Liver (tissue), 9 donors: ENCODE measurements around the gene CNOT4. TPM values are rescaled to one million over a fixed set of nuclear protein-coding genes. Genes with fewer than 3 reads are reported as not detected.

Experiments
- DNase-seq: peaks from one replicate; pipeline ENCODE4 v3.0.0-alpha.2; 2017; ENCODE audit warnings: low spot score
- H3K27ac ChIP-seq, 2 donors: one replicate each; pipeline ENCODE4 v1.7.0; 2013; ENCODE audit warnings: inconsistent platforms in 2 of 2, low read length in 2 of 2, control low read depth in 1 of 2, low read depth in 1 of 2, mild to moderate bottlenecking in 1 of 2
- H3K27me3 ChIP-seq, 4 donors: one replicate each; pipeline versions ENCODE4 v1.6.1 to v1.7.0; 2013; ENCODE audit warnings: low read length in 3 of 4, inconsistent platforms in 1 of 4, mild to moderate bottlenecking in 1 of 4, moderate library complexity in 1 of 4; ENCODE audit not compliant: control insufficient read depth in 4 of 4, insufficient read depth in 4 of 4
- H3K36me3 ChIP-seq, 4 donors: one replicate each; pipeline versions ENCODE4 v1.6.1 to v1.7.0; 2013; ENCODE audit warnings: low read length in 3 of 4, mild to moderate bottlenecking in 3 of 4, low read depth in 1 of 4, moderate library complexity in 1 of 4; ENCODE audit not compliant: control insufficient read depth in 4 of 4, insufficient read depth in 3 of 4
- H3K4me1 ChIP-seq, 4 donors: one replicate each; pipeline versions ENCODE4 v1.6.1 to v1.7.0; 2013; ENCODE audit warnings: low read length in 3 of 4, mild to moderate bottlenecking in 3 of 4, moderate library complexity in 1 of 4; ENCODE audit not compliant: control insufficient read depth in 4 of 4, insufficient read depth in 4 of 4
- H3K4me3 ChIP-seq, 3 donors: one replicate each; pipeline versions ENCODE4 v1.6.1 to v1.7.0; 2013; ENCODE audit warnings: low read length in 3 of 3, control low read depth in 1 of 3, low read depth in 1 of 3, mild to moderate bottlenecking in 1 of 3
- H3K9ac ChIP-seq, 2 donors: one replicate each; pipeline ENCODE4 v1.7.0; 2013; ENCODE audit warnings: low read length in 2 of 2, mild to moderate bottlenecking in 2 of 2, moderate library complexity in 2 of 2, control low read depth in 1 of 2, low read depth in 1 of 2
- H3K9me3 ChIP-seq, 4 donors: one replicate each; pipeline versions ENCODE4 v1.6.1 to v1.7.0; 2013; ENCODE audit warnings: low read length in 3 of 4; ENCODE audit not compliant: control insufficient read depth in 4 of 4
- ATF3 ChIP-seq: IDR thresholded peaks from 2 replicates; pipeline ENCODE4 v1.6.1; 2016; ENCODE audit warnings: antibody characterized with exemption
- CTCF ChIP-seq: fragments of 150-350 bp; IDR thresholded peaks from 2 replicates; pipeline ENCODE4 v1.5.1; 2017; ENCODE audit warnings: improper control_type of control experiment, low read depth, low read length; ENCODE audit not compliant: missing input control
- EGR1 ChIP-seq, 2 donors: IDR thresholded peaks; 2 replicates each; pipeline ENCODE4 v1.6.1; 2016 to 2018; ENCODE audit warnings: antibody characterized with exemption in 2 of 2, low read depth in 2 of 2
- FOXA1 ChIP-seq: IDR thresholded peaks from 2 replicates; pipeline ENCODE4 v1.6.1; 2016; ENCODE audit warnings: antibody characterized with exemption
- FOXA2 ChIP-seq: IDR thresholded peaks from 2 replicates; pipeline ENCODE4 v1.6.1; 2016; ENCODE audit warnings: antibody characterized with exemption
- HNF4A ChIP-seq, 2 donors: conservative IDR thresholded peaks; 2 replicates each; pipeline ENCODE4 v1.6.1; 2016; ENCODE audit warnings: antibody characterized with exemption in 2 of 2, mild to moderate bottlenecking in 2 of 2
- HNF4G ChIP-seq: IDR thresholded peaks from 2 replicates; pipeline ENCODE4 v1.6.1; 2016; ENCODE audit warnings: antibody characterized with exemption
- JUND ChIP-seq, 2 donors: IDR thresholded peaks; 2 replicates each; pipeline ENCODE4 v1.6.1; 2016; ENCODE audit warnings: antibody characterized with exemption in 2 of 2
- MAX ChIP-seq: IDR thresholded peaks from 2 replicates; pipeline ENCODE4 v1.6.1; 2016; ENCODE audit warnings: antibody characterized with exemption
- NR2F2 ChIP-seq: IDR thresholded peaks from 2 replicates; pipeline ENCODE4 v1.6.1; 2016; ENCODE audit warnings: antibody characterized with exemption
- RAD21 ChIP-seq, 2 donors: IDR thresholded peaks; 2 replicates each; pipeline ENCODE4 v1.6.1; 2016; ENCODE audit warnings: antibody characterized with exemption in 2 of 2, mild to moderate bottlenecking in 2 of 2
- RXRA ChIP-seq, 2 donors: IDR thresholded peaks; 2 replicates each; pipeline ENCODE4 v1.6.1; 2017 to 2018; ENCODE audit warnings: antibody characterized with exemption in 2 of 2, mild to moderate bottlenecking in 1 of 2
- SP1 ChIP-seq: IDR thresholded peaks from 2 replicates; pipeline ENCODE4 v1.6.1; 2018; ENCODE audit warnings: antibody characterized with exemption, mild to moderate bottlenecking
- TAF1 ChIP-seq: conservative IDR thresholded peaks from 2 replicates; pipeline ENCODE4 v1.6.1; 2016; ENCODE audit warnings: antibody characterized with exemption, mild to moderate bottlenecking
- YY1 ChIP-seq: IDR thresholded peaks from 2 replicates; pipeline ENCODE4 v1.6.1; 2016; ENCODE audit warnings: antibody characterized with exemption, mild to moderate bottlenecking
- ZBTB33 ChIP-seq: IDR thresholded peaks from 2 replicates; pipeline ENCODE4 v1.6.1; 2016; ENCODE audit warnings: antibody characterized with exemption
- WGBS: extraction: QIAGEN DNeasy Blood & Tissue Kit; methylation state at CpG from one replicate; pipeline ENCODE4 v1.1.7; 2013; 5-methylcytosine and 5-hydroxymethylcytosine counted together
- polyA plus RNA-seq, 2 donors: library from polyadenylated mRNA; stranded (reverse) in 1 of 2; unstranded in 1 of 2; fragments of 200-250 nt in 1 of 2; fragments of >200 nt in 1 of 2; fragmentation: Nextera tagmentation in 1 of 2; extraction: Ambion mirVana in 1 of 2; gene quantifications; one replicate each; pipeline versions ENCODE4 v1.2.1 to v1.2.3, GENCODE V29; 2013 to 2015
- total RNA-seq, 2 donors: library from RNA; depleted of rRNA; stranded (reverse); fragments of >200 nt; gene quantifications; one replicate each; pipeline ENCODE4 v1.2.3, GENCODE V29; 2014
- donor health status: healthy.
- donor health status: healthy.
- donor health status: healthy.
- donor health status: healthy.
- donor health status: healthy.

CNOT4 gene
- total and polyA plus RNA-seq, 4 donors, result 3.7 to 11.1 (median 8.6) TPM

- Histone ChIP-seq H3K27ac (no peak overlapping the region), H3K9me3 (no peaks in the 10 kb centered on the region), H3K27me3 (no peaks in the 10 kb centered on the region), H3K4me1 (peaks cover 0 to 4% (median 0%) of the 10 kb centered on the region in 4 donors), H3K36me3 (peaks cover 0 to 9% (median under 1%) of the 10 kb centered on the region in 4 donors), H3K9ac (no peak overlapping the region), H3K4me3 (no peak overlapping the region)
- peak in 1 of 2 donors; percentile 59 for TF ChIP-seq RXRA (IDR thresholded peaks at IDR 0.05)
- no peak for TF ChIP-seq ZBTB33
- peak; percentile 72 to 80 for TF ChIP-seq RAD21 (IDR thresholded peaks at IDR 0.05)
- TF ChIP-seq HNF4A (conservative IDR thresholded peaks at IDR 0.05), result peak; percentile 32 to 78
- no peak for TF ChIP-seq ATF3
- peak; percentile 63 for TF ChIP-seq CTCF
- no peak for TF ChIP-seq FOXA2
- no peak for TF ChIP-seq FOXA1
- no peak for TF ChIP-seq YY1
- peak; percentile 44 for DNase-seq
- 67% methylated on average over 2 of the region's 2 CpGs for WGBS
These were observed 95.0 kb downstream of the CNOT4 start for GRCh38 chr7:135414850-135415439.

GRCh38 chr7:135414208-135414607 lies 95.7 kb downstream of the CNOT4 start:
- peaks cover 0 to 4% (median 0%) of the 10 kb centered on the region in 4 donors for H3K4me1 ChIP-seq
- peaks cover 0 to 9% (median 1%) of the 10 kb centered on the region in 4 donors for H3K36me3 ChIP-seq
- no peak for DNase-seq
- no peaks in the 10 kb centered on the region for H3K27me3 ChIP-seq
- H3K9ac ChIP-seq, result peak overlapping the region in 1 of 2 donors; percentile 16
- no peak overlapping the region for H3K27ac ChIP-seq
- H3K9me3 ChIP-seq, result no peaks in the 10 kb centered on the region
- no peak for TF ChIP-seq HNF4A (conservative IDR thresholded peaks at IDR 0.05)
- TF ChIP-seq FOXA2, result no peak
- TF ChIP-seq ZBTB33, result no peak
- no peak for TF ChIP-seq EGR1 (IDR thresholded peaks at IDR 0.05; ENCODE audit: low read depth in 2 of 2)
- TF ChIP-seq RXRA (IDR thresholded peaks at IDR 0.05), result no peak
- TF ChIP-seq HNF4G, result no peak
- TF ChIP-seq SP1, result no peak
- TF ChIP-seq YY1, result no peak
- no peak for TF ChIP-seq RAD21 (IDR thresholded peaks at IDR 0.05)
- no peak for TF ChIP-seq TAF1
- no peak for TF ChIP-seq CTCF
- TF ChIP-seq JUND (IDR thresholded peaks at IDR 0.05), result no peak
- no peak for TF ChIP-seq NR2F2
- no peak for TF ChIP-seq MAX
- TF ChIP-seq ATF3, result no peak
- no peak overlapping the region for H3K4me3 ChIP-seq
- WGBS, result 59% methylated on average over 3 of the region's 3 CpGs
